ENCODE results near the gene MYO1B. TPM values are rescaled to one million over a fixed set of nuclear protein-coding genes. Genes with fewer than 3 reads are reported as not detected.

Gene MYO1B
- total RNA-seq, 1 donor, result 177 TPM

GRCh38 chr2:191386938-191387536, 141.8 kb downstream of the MYO1B start:
- H3K4me3 ChIP-seq (ENCODE audit: low read depth, low read length), result no peak overlapping the region

GRCh38 chr2:191389288-191389687, 144.1 kb downstream of the MYO1B start:
- no peak for TF ChIP-seq CTCF (IDR thresholded peaks at IDR 0.05; ENCODE audit: insufficient read depth, low read depth, low read length)
- DNase-seq (ENCODE audit: low read depth), result no peak
- H3K4me3 ChIP-seq (ENCODE audit: low read depth, low read length), result no peak overlapping the region

More at GRCh38 chr2:191386938-191387536, 141.8 kb downstream of the MYO1B start:
- TF ChIP-seq CTCF (IDR thresholded peaks at IDR 0.05; ENCODE audit: insufficient read depth, low read depth, low read length), result no peak
- peak; percentile 67 for DNase-seq (ENCODE audit: low read depth)

GRCh38 chr2:191391171-191391570, 146.0 kb downstream of the MYO1B start:
- H3K4me3 ChIP-seq (ENCODE audit: low read depth, low read length), result no peak overlapping the region
- DNase-seq (ENCODE audit: low read depth), result no peak
- no peak for TF ChIP-seq CTCF (IDR thresholded peaks at IDR 0.05; ENCODE audit: insufficient read depth, low read depth, low read length)

- DNase-seq (ENCODE audit: low read depth), result no peak
- no peak for TF ChIP-seq CTCF (IDR thresholded peaks at IDR 0.05; ENCODE audit: insufficient read depth, low read depth, low read length)
- H3K4me3 ChIP-seq (ENCODE audit: low read depth, low read length), result no peak overlapping the region
Observed at GRCh38 chr2:191394043-191394442, 148.8 kb downstream of the MYO1B start.

- H3K4me3 ChIP-seq (ENCODE audit: low read depth, low read length), result no peak overlapping the region
- no peak for TF ChIP-seq CTCF (IDR thresholded peaks at IDR 0.05; ENCODE audit: insufficient read depth, low read depth, low read length)
- no peak for DNase-seq (ENCODE audit: low read depth)
Observed at GRCh38 chr2:191396794-191397193, 151.6 kb downstream of the MYO1B start.

GRCh38 chr2:191399601-191400000, 154.4 kb downstream of the MYO1B start:
- DNase-seq (ENCODE audit: low read depth), result no peak
- no peak overlapping the region for H3K4me3 ChIP-seq (ENCODE audit: low read depth, low read length)
- no peak for TF ChIP-seq CTCF (IDR thresholded peaks at IDR 0.05; ENCODE audit: insufficient read depth, low read depth, low read length)

GRCh38 chr2:191401287-191401686, 156.1 kb downstream of the MYO1B start:
- peak; percentile 63 for DNase-seq (ENCODE audit: low read depth)
- no peak for TF ChIP-seq CTCF (IDR thresholded peaks at IDR 0.05; ENCODE audit: insufficient read depth, low read depth, low read length)
- H3K4me3 ChIP-seq (ENCODE audit: low read depth, low read length), result no peak overlapping the region
